ENCODE results near the gene PRXL2B.
A peak's percentile ranks its signal among the peaks of the same experiment; 100 is the strongest.
"Not testable (repeated sequence)": the region's sequence is repeated elsewhere in the genome, so short reads cannot be mapped to it uniquely, and the experiment has no call there.

PRXL2B gene

DNA sequence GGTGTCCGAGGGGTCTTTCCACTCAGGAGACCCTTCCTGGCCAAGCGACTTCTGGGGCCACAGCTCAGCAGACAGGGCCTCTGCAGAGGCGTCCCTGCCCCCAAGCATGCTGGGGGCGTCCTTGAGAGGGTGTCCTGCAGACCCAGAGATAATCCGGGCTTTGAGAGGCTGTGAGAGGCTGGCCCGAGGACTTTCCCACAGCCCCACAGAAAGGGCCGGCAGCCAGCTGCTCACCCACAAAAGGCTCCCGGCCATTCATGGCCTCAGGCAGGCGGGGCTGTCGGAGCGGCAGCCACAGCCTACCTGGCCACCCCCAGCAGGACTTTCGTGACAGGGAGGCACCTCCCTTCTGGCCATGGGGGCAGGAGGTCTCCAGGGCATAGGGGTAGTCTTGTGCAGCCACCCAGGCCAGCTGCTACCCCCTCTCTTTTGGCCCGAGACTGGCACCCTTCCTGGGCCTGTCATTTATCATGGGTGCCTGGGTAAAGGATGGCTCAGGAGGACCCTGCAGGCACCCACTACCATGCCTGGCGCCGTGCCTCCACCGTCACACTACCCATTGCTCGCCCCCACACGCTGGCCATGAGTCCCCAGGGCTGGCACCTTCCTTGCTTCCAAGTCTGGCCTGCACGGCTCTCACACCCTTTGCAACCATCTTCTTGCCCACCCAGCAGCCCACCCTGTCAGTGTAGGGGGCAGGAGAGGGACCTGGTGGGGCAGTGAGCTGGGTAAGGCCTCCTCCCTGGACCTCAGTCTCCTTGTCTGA is 41.5 kb upstream of the PRXL2B start:
- no peak overlapping the region for H3K4me3 ChIP-seq (ENCODE audit: low read depth, low read length)
- TF ChIP-seq, protein P1, sequence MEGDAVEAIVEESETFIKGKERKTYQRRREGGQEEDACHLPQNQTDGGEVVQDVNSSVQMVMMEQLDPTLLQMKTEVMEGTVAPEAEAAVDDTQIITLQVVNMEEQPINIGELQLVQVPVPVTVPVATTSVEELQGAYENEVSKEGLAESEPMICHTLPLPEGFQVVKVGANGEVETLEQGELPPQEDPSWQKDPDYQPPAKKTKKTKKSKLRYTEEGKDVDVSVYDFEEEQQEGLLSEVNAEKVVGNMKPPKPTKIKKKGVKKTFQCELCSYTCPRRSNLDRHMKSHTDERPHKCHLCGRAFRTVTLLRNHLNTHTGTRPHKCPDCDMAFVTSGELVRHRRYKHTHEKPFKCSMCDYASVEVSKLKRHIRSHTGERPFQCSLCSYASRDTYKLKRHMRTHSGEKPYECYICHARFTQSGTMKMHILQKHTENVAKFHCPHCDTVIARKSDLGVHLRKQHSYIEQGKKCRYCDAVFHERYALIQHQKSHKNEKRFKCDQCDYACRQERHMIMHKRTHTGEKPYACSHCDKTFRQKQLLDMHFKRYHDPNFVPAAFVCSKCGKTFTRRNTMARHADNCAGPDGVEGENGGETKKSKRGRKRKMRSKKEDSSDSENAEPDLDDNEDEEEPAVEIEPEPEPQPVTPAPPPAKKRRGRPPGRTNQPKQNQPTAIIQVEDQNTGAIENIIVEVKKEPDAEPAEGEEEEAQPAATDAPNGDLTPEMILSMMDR (IDR thresholded peaks at IDR 0.05; ENCODE audit: low read depth, low read length) = no peak
- TF ChIP-seq POLR2A (IDR thresholded peaks at IDR 0.05; ENCODE audit: extremely low read depth, insufficient read length) (no peak), MYC (IDR thresholded peaks at IDR 0.05; ENCODE audit: low read depth, low read length) (no peak)
- TF ChIP-seq, protein P2, sequence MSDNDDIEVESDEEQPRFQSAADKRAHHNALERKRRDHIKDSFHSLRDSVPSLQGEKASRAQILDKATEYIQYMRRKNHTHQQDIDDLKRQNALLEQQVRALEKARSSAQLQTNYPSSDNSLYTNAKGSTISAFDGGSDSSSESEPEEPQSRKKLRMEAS (IDR thresholded peaks at IDR 0.05; ENCODE audit: low read depth, low read length) = no peak

DNA sequence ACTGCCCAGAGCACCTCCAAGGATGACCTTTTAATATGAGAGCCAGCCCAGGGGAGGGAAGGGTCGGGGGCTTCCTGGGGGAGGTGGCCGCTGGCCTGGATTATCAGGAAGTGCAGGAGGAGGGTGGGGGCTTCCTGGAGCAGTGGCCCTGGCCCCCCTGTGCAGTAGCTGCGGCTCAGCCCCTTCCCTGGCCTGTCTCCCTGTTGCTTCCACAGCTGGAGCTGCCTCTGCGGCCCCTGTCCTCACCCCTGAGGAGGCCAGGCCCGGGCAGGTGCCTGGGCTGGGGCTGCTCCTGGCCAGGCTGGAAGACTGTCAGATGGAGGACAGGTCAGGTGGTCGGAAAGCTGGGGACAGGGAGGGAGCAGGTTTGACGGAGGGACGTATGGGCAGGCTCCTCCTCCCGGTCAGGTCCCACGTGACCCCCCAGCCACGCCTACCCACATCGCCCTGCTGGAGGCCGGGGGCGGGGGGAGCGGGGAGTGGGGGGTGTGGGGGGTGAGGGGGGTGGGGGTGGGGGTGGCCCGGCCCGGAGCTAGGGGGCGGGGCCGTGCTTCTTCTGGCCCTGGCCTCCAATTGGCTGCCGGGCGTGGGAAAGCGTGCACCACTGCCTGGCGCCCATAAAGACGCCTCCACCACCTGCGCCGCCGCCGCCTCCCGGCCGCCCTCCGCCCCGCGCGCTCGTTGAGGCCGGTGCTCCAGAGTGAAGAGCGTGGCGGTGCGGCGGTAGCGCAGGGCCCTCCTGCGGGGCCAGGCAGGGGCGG is 40.6 kb upstream of the PRXL2B start:
- TF ChIP-seq MYC (IDR thresholded peaks at IDR 0.05; ENCODE audit: low read depth, low read length) = 0 out of 2 replicates have a peak, but pooled peaks have one; percentile 10
- TF ChIP-seq POLR2A (IDR thresholded peaks at IDR 0.05; ENCODE audit: extremely low read depth, insufficient read length) = peak; percentile 55
- TF ChIP-seq, protein P1 (IDR thresholded peaks at IDR 0.05; ENCODE audit: low read depth, low read length) = no peak
- TF ChIP-seq, protein P2 (IDR thresholded peaks at IDR 0.05; ENCODE audit: low read depth, low read length) = peak; percentile 90
- H3K4me3 ChIP-seq (ENCODE audit: low read depth, low read length) = peak overlapping the region; percentile 57
- peak; percentile 86 for DNase-seq (ENCODE audit: low read depth)

More for the DNA sequence above, 41.5 kb upstream of the PRXL2B start:
- no peak for DNase-seq (ENCODE audit: low read depth)

DNA sequence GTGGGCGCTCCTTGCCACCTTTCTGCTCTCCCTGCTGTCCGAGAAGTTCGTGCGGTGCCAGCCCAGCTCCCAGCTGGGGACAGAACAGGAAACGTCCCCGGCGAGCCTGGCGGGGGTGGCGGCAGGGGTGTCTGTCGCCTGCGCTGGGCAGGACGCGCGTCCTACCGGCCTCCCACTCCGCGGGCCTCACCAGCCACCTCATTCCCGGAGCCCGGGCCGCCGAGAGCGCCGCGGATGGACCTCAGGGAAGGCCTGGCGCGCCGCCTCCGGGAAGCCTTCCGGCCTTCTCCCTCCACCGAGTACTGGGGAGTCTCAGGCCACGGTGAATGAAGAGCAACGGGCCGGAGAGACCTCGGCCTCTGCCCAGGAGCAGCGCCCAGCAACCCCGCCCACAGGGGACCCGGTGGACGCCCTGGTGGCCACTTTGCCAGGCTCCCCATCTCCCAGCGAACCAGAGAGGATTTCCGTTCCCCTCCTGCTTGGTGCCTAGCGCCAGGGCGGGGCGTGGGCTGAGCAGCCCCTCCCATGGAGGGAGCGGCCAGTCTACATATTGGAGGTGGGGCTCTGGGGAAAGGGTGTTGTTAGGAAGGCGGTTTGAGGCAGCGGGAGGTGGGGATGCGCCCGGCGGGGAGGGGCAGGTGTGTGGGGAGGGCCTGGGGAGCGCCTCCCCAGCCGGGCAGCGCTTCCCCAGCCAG is 39.9 kb upstream of the PRXL2B start:
- H3K4me3 ChIP-seq (ENCODE audit: low read depth, low read length) = peak overlapping the region; percentile 57
- TF ChIP-seq MYC (IDR thresholded peaks at IDR 0.05; ENCODE audit: low read depth, low read length) (no peak; the same call in 1 of the 2 replicates), POLR2A (IDR thresholded peaks at IDR 0.05; ENCODE audit: extremely low read depth, insufficient read length) (peak; percentile 55)
- TF ChIP-seq, protein P1 (IDR thresholded peaks at IDR 0.05; ENCODE audit: low read depth, low read length) = no peak
- peak; percentile 95 for DNase-seq (ENCODE audit: low read depth)

DNA sequence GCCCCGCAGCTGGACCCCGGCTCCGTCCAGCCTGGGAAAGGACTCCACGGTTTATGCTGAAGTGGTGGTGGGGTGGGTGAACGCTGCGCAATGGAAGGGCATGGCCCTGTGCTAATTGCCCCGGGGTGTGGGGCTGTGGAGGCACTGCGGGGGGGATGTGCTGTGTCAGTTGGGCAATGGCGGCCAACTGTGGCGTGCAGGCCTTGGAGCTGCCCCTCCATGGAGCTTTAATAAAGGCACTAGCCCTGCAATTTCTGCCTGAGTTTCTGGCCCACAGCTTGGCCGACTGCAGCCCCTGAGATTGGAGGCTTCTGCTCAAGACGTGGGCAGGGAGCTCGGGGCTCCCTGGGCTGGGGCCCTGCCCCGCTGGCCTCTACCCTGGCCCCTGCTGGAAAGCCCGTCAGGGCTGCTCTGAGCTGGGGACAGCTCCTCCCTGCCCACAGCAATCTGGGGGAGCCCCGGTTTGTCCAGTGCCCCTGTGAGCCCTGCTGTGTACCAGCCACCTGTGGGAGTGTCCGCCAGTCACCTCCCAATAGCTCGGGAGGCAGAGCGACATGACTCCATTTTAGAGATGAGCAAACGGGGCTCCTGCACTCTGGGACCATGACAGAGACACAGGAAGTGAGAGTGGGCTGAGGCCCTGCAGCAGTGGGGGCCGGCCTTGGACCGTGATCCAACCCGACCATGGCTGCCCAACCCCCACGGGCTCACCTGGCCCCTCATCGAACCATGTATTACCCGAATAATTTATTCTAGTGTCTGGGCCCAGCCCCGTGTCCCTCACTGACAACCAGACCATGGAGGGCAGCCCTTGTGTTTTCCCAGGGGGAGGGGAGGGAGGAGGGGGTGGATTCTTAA is 39.1 kb upstream of the PRXL2B start:
- DNase-seq (ENCODE audit: low read depth) = peak; percentile 59
- peak; percentile 6 for TF ChIP-seq POLR2A (IDR thresholded peaks at IDR 0.05; ENCODE audit: extremely low read depth, insufficient read length)
- TF ChIP-seq, protein P2 (IDR thresholded peaks at IDR 0.05; ENCODE audit: low read depth, low read length) = no peak
- H3K4me3 ChIP-seq (ENCODE audit: low read depth, low read length) = peak overlapping the region; percentile 57

DNA sequence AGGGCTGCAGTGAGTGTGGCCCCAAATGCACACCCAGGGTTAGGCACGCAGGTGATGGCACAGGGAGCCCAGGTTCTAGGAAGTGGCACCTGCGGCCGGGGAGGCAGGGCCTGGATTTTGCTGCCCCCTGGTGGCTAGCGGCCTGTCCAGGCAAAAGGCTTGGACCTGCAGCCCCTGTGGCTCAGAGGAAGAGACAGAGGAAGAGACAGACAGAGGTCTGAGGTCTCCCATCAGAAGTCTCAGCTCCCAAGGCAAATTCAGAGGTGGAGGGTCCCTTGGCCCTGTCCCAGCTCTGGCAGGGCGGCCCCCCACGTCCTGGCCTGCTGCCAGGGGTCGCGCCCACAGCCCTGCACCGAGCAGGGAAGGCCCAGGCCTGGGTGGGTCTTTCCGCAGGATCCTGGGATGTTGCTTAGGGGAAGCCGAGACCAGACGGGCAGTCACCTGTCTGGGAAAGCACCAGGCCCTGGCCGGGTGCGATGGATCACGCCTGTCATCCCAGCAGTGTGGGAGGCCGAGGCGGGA is 38.4 kb upstream of the PRXL2B start:
- no peak overlapping the region for H3K4me3 ChIP-seq (ENCODE audit: low read depth, low read length)
- DNase-seq (ENCODE audit: low read depth) = peak; percentile 82
- TF ChIP-seq MYC (IDR thresholded peaks at IDR 0.05; ENCODE audit: low read depth, low read length) (peak; percentile 49; the same call in 1 of the 2 replicates), POLR2A (IDR thresholded peaks at IDR 0.05; ENCODE audit: extremely low read depth, insufficient read length) (peak; percentile 27)
- TF ChIP-seq, protein P1 (IDR thresholded peaks at IDR 0.05; ENCODE audit: low read depth, low read length) = peak; percentile 83
- TF ChIP-seq, protein P2 (IDR thresholded peaks at IDR 0.05; ENCODE audit: low read depth, low read length) = peak; percentile 58

DNA sequence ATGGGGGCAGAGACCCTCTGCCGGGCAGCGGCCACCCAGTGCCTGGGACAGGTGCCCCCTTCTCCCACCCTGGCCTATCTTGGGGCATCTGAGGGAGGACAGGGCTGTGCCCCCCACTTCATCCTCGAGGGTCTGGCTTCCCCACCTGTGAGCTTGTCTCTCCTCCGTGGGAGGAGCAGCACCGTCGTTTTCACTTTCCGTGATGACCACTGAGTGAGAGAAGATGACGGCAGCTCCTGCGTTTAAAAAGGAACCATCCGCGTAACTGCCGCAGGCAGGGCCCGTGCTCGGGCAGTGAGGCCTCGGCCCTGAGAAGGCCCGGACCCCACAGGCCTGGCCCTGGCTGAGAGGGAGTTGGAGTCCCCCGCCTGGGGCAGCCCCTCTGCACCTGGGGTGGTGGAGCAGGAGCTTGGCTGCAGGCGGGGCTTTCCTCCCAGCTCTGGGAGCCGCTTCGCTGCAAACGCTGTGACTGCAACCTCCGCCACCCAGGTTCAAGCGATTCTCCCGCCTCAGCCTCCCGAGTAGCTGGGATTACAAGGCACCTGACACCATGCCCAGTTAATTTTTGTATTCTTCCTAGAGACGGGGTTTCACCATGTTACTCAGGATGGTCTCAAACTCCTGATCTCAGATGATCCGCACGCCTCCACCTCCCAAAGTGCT is 37.1 kb upstream of the PRXL2B start:
- not testable (repeated sequence) for DNase-seq (ENCODE audit: low read depth); H3K4me3 ChIP-seq (ENCODE audit: low read depth, low read length)

DNA sequence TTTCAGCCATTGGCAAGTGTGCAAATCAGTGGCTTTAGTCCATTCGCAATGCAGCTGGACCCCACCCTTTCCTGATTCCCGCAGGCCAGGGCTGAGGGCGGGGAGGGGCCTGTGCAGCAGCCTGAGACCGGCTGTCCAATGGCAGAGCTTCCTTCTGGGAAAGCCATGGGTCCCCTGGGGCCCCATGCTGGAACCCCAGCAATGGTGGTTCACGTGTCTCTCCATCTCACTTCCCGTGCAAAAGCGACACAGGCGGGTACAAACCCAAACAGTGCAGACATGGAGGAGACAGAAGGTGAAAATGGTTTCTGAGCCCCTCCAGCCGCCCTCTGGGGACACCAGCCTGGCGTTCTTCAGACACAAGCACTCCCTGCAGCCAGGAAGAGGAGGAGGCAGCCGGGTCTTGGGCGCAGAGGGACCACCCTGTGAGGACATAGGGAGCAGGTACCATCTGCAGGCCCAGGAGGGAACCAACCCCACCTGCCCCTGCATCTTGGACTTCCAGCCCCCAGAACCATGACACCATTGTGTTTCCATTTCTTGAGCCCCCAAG is 36.2 kb upstream of the PRXL2B start:
- DNase-seq (ENCODE audit: low read depth); H3K4me3 ChIP-seq (ENCODE audit: low read depth, low read length): not testable (repeated sequence)

DNA sequence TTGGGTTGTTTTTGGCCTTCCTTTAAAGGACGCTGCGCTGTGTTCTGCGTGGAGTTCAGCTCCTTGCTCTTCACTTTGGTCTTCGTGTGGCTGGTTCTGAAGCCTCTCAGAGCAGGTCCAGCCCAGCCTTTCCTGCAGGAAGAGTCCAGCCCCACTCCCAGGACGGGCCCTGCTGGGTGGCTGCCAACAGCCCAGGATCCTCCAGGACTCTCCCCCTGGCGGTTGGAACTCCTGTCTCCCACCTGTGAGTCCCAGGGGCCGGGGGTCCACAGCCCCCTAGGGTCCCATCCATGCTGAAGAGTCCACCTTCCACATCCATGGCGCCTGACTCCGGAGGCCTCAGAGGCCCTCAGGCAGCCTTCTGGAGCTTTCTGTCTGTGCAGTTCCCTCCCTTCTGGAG is 35.0 kb upstream of the PRXL2B start:
- DNase-seq (ENCODE audit: low read depth); H3K4me3 ChIP-seq (ENCODE audit: low read depth, low read length): not testable (repeated sequence)
